Measurements from ENCODE around the gene SYTL5.

SYTL5 gene

GRCh38 chrX:38106991-38107655, 100.8 kb downstream of the SYTL5 start:
- Histone ChIP-seq H3K4me1 (peaks cover 31% of the 10 kb centered on the region), H3K27me3 (no peaks in the 10 kb centered on the region), H3K27ac (no peak overlapping the region), H3K4me3 (no peak overlapping the region), H4K20me1 (no peaks in the 10 kb centered on the region), H3K4me2 (no peak overlapping the region), H3K9ac (no peak overlapping the region), H3K36me3 (no peaks in the 10 kb centered on the region), H3K9me3 (no peaks in the 10 kb centered on the region)
- no peak for TF ChIP-seq Cebpa-rat (IDR thresholded peaks at IDR 0.05)

GRCh38 chrX:38108364-38108763, 102.0 kb downstream of the SYTL5 start:
- H3K4me1 ChIP-seq: peaks cover 31% of the 10 kb centered on the region
- no peaks in the 10 kb centered on the region for H3K9me3 ChIP-seq
- TF ChIP-seq Cebpa-rat (IDR thresholded peaks at IDR 0.05): no peak
- H3K36me3 ChIP-seq: no peaks in the 10 kb centered on the region
- no peak overlapping the region for H3K9ac ChIP-seq
- H3K4me2 ChIP-seq: peak overlapping the region; percentile 32
- no peaks in the 10 kb centered on the region for H3K27me3 ChIP-seq
- H4K20me1 ChIP-seq: no peaks in the 10 kb centered on the region
- H3K4me3 ChIP-seq: no peak overlapping the region
- no peak overlapping the region for H3K27ac ChIP-seq

- Histone ChIP-seq H3K36me3 (no peaks in the 10 kb centered on the region), H3K9me3 (no peaks in the 10 kb centered on the region), H3K27ac (no peak overlapping the region), H3K9ac (no peak overlapping the region), H3K4me1 (peaks cover 24% of the 10 kb centered on the region), H4K20me1 (no peaks in the 10 kb centered on the region), H3K4me3 (no peak overlapping the region), H3K27me3 (no peaks in the 10 kb centered on the region), H3K4me2 (no peak overlapping the region)
- no peak for TF ChIP-seq Cebpa-rat (IDR thresholded peaks at IDR 0.05)
Measured at GRCh38 chrX:38109042-38109898, 102.9 kb downstream of the SYTL5 start.

GRCh38 chrX:38110231-38110630, 103.9 kb downstream of the SYTL5 start:
- no peak overlapping the region for H3K4me2 ChIP-seq
- H3K4me1 ChIP-seq: peaks cover 16% of the 10 kb centered on the region
- no peaks in the 10 kb centered on the region for H4K20me1 ChIP-seq
- no peak for TF ChIP-seq Cebpa-rat (IDR thresholded peaks at IDR 0.05)
- H3K27me3 ChIP-seq: no peaks in the 10 kb centered on the region
- no peak overlapping the region for H3K9ac ChIP-seq
- H3K4me3 ChIP-seq: no peak overlapping the region
- H3K36me3 ChIP-seq: no peaks in the 10 kb centered on the region
- H3K9me3 ChIP-seq: no peaks in the 10 kb centered on the region
- no peak overlapping the region for H3K27ac ChIP-seq

GRCh38 chrX:38111196-38111595, 104.8 kb downstream of the SYTL5 start:
- H3K9me3 ChIP-seq: no peaks in the 10 kb centered on the region
- no peak overlapping the region for H3K27ac ChIP-seq
- H3K4me1 ChIP-seq: peaks cover 16% of the 10 kb centered on the region
- H3K27me3 ChIP-seq: no peaks in the 10 kb centered on the region
- no peak overlapping the region for H3K4me3 ChIP-seq
- no peak overlapping the region for H3K9ac ChIP-seq
- TF ChIP-seq Cebpa-rat (IDR thresholded peaks at IDR 0.05): no peak
- no peaks in the 10 kb centered on the region for H3K36me3 ChIP-seq
- no peak overlapping the region for H3K4me2 ChIP-seq
- no peaks in the 10 kb centered on the region for H4K20me1 ChIP-seq

GRCh38 chrX:38112566-38112965, 106.2 kb downstream of the SYTL5 start:
- Histone ChIP-seq H3K4me2 (no peak overlapping the region), H3K27ac (no peak overlapping the region), H3K27me3 (no peaks in the 10 kb centered on the region), H3K9ac (no peak overlapping the region), H3K4me1 (peaks cover 16% of the 10 kb centered on the region), H3K4me3 (no peak overlapping the region), H3K9me3 (no peaks in the 10 kb centered on the region), H4K20me1 (no peaks in the 10 kb centered on the region), H3K36me3 (no peaks in the 10 kb centered on the region)
- TF ChIP-seq Cebpa-rat (IDR thresholded peaks at IDR 0.05): no peak

GRCh38 chrX:38116706-38117105, 110.4 kb downstream of the SYTL5 start:
- Histone ChIP-seq H3K9ac (no peak overlapping the region), H3K4me2 (no peak overlapping the region), H3K27me3 (no peaks in the 10 kb centered on the region), H4K20me1 (no peaks in the 10 kb centered on the region), H3K4me3 (no peak overlapping the region), H3K4me1 (no peaks in the 10 kb centered on the region), H3K9me3 (no peaks in the 10 kb centered on the region), H3K36me3 (no peaks in the 10 kb centered on the region), H3K27ac (no peak overlapping the region)
- TF ChIP-seq Cebpa-rat (IDR thresholded peaks at IDR 0.05): no peak

GRCh38 chrX:38117485-38117884, 111.1 kb downstream of the SYTL5 start:
- no peak overlapping the region for H3K4me2 ChIP-seq
- H3K4me1 ChIP-seq: no peaks in the 10 kb centered on the region
- H4K20me1 ChIP-seq: no peaks in the 10 kb centered on the region
- H3K36me3 ChIP-seq: no peaks in the 10 kb centered on the region
- H3K27me3 ChIP-seq: no peaks in the 10 kb centered on the region
- no peak overlapping the region for H3K4me3 ChIP-seq
- no peak overlapping the region for H3K27ac ChIP-seq
- H3K9ac ChIP-seq: no peak overlapping the region
- no peaks in the 10 kb centered on the region for H3K9me3 ChIP-seq
- no peak for TF ChIP-seq Cebpa-rat (IDR thresholded peaks at IDR 0.05)

GRCh38 chrX:38124000-38124399, 117.6 kb downstream of the SYTL5 start:
- Histone ChIP-seq H3K36me3 (no peaks in the 10 kb centered on the region), H3K9ac (no peak overlapping the region), H4K20me1 (no peaks in the 10 kb centered on the region), H3K4me2 (no peak overlapping the region), H3K27ac (no peak overlapping the region), H3K27me3 (no peaks in the 10 kb centered on the region), H3K4me1 (no peaks in the 10 kb centered on the region), H3K4me3 (no peak overlapping the region), H3K9me3 (no peaks in the 10 kb centered on the region)
- TF ChIP-seq Cebpa-rat (IDR thresholded peaks at IDR 0.05): no peak

GRCh38 chrX:38126179-38126578, 119.8 kb downstream of the SYTL5 start:
- Histone ChIP-seq H3K9ac (no peak overlapping the region), H3K9me3 (no peaks in the 10 kb centered on the region), H4K20me1 (no peaks in the 10 kb centered on the region), H3K27me3 (no peaks in the 10 kb centered on the region), H3K4me1 (no peaks in the 10 kb centered on the region), H3K4me2 (no peak overlapping the region), H3K4me3 (no peak overlapping the region), H3K36me3 (no peaks in the 10 kb centered on the region), H3K27ac (no peak overlapping the region)
- TF ChIP-seq Cebpa-rat (IDR thresholded peaks at IDR 0.05): no peak
